HG03135 (cell line): Measurements from ENCODE around the gene USP16.
"Not testable (repeated sequence)": the region's sequence is repeated elsewhere in the genome, so short reads cannot be mapped to it uniquely, and the experiment has no call there.

Source experiments
- ATAC-seq: cut with Tn5 transposase; IDR thresholded peaks from one replicate; pipeline ENCODE4 v1.9.1; 2021; ENCODE audit warnings: mild to moderate bottlenecking, moderate library complexity; ENCODE audit not compliant: unreplicated experiment

Gene USP16

DNA sequence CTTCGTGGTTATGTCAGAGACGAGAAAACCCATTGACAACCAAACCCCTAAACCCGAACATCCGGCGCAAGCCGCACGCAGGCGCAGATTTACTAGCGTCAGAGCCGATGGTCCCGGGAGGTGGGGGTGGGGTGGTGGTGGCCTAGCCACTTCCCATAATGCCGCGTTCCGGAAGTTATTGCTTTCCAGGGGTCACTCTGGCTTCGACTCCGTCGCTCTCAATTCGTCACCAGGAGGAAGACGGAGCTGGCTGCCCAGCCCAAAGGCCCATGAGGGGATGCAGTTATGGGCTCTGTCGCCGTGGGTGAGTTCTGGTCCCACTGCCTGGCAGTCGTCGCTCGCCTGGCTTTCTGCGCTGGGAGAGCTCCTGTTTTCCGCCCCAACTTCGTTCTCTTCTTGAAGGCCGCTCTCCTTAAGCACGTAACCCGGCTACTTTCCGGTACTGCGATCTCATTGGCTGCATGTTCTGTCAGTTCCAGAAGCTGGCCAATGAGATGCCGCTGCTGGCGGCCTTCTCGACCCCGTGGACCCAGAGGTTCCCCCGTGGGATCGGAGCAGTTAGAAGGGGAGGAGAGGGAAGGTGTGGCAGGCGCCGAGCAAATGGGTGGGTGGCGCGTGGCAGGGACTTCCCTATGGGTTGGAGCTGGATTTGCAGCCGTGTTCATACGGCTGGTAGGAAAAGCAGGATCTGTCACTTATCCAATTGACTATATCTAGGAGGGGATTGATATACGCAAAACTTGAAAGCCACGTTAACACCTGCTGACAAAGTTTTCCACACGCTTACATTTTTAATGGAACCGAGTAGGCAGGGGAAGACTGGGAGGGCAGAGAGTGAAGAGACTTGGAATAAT lies at the start of gene USP16:
TSS of gene USP16 (plus strand) at position 195 of the 854 bp plus-strand sequence. CDS start 3,246 bp downstream, outside the sequence.
- peak; percentile 98 for ATAC-seq

DNA sequence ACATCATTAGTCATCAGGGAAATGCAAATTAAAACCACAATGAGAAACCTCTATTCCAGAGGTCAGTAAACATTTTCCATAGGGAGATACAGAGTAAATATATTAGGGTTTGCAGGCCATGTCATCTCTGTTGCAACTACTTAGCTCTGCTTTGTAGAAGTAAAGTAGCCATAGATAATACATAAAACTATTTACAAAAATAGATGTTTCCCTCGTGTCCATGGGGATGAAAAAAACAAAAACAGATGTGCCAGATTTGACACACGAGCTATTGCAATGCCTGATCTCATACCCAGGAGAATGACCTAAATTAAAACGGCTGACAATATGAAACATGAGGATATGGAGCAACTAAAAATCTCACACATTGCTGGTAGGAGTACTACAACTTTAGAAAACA lies 49.1 kb upstream of the USP16 start:
- no peak for ATAC-seq

DNA sequence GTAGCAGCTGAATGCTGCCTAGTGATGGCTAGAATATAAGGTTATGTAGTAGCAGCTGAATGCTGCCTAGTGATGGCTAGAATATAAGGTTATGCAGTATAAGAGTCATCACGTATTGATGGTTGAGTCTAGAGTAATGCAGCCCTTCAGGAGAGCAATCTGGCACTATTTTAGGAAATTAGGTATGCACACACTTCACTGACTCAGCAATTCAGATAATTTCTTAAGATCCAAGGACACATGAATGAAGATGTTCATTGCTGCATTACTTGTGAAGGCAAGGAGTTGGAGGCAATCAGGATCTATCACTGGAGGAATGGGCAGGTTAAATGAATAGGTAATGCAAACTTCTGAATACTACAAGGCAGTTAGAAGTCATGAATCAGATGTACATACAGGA lies 45.4 kb upstream of the USP16 start:
- no peak for ATAC-seq

DNA sequence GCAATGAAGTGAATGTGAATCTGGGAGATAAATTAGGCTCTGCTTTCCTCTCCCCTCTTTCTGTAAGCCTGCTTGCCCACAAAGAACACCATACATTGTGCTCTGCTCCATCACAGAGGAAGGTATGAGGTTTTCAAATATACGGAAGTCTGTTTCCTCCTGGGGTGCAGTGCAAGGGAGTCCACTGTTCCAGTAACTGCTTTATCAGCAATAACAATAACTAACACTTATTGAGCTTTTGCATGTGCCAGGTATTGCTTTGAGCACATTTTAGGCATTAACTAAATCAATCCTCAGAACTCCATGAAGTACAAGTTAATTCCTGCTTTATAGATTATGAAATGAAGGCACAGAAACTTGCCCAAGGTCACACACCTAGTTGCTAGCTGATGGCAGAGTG lies 41.8 kb upstream of the USP16 start:
- no peak for ATAC-seq

DNA sequence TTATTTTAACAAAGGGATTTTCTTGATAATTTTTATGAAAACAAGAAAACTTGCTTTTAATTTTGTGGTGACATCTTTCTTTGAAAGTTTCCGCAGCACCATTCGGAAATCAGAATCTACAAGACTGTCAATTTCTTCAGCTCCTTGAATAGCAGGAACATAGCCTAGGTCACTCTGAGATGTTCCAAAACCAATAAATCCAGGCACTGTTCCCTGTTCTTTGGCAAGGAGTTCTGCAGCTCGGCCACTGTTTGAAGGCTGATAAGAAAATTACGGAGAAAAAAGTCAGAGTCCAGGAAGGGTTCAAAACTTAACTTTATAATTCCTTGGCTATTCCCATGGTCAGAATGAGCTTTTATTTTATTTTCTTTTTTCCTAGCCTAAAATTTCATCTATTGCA lies 37.8 kb upstream of the USP16 start:
- ATAC-seq = no peak

DNA sequence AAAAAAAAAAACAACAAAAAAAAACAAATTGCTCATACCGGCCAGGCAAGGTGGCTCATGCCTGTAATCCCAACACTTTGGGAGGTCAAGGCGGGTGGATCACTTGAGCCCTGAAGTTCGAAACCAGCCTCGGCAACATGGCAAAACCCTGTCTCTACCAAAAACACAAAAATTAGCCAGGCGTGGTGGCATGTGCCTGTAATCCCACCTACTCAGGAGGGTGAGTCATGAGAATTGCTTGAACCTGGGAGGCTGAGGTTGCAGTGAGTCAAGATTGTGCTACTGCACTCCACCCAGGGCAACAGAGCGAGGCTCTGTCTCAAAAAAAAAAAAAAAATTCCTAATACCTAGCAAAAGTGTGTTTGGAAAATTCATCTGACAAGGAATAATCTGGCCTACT lies 36.3 kb upstream of the USP16 start:
- ATAC-seq = not testable (repeated sequence)

DNA sequence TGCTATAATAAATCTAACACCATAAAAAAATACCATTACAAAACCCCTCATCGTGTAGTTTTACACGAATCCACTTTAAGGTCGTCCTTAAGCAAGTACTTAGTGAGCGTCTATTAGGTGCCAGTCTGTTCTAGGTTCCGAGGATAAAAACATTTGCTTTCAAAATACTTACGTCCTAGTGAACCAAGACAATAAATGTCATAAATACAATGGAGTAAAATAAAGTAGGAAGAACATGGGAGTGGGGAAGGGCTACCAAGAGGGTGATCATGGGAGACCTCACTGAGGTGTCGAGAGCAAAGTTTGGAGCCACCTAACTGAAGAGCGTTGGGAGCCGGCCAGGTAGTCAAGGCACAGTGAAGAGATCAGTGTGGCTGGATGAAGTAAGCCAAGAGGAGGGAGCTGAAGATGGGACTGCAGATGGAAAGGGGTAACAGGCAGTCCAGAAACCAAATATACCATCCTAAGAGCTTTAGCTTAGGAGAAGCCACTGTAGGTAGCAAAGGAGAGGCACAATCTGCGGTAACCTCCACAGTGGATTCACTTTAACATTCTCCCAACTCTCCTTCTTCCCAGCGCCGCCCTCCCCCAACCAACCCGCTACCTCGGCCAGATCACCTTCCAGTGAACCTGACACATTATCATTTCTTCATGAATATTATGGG lies 32.5 kb upstream of the USP16 start:
- no peak for ATAC-seq

DNA sequence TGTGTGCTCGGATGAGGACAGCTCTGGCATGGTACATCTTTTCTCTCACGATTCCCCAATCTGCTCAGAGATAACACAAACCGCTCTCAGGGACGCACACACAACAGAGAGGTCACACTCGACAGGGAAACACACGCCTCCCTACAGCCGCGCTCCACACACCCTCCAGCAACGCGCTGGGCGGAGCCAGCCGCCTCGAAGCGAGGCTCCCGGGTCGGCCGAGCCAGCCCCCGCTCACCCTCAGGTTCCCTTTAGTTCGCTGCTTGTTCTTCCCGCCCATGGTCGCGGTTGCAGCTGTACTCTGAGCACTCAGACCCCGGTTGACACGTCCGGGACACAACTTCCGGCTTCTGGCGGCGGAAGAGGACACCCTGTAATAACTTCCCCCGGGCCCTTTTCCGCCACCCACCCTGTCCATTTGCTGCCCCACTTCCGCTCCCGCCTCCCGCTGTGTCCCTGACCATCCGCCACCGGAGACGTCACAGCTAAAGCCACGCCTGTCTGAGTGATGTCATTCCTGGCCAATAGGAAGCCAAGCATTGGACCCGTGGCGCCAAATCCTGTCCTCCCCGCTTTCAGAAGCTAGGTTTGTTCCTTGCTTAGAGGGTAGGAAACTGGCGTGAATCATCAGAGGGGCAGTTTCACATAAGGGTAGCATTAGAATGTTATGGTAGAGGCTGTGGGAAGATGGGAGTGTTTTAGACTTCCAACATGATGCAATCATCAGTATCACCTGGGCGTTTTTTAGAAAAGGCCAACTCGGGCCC lies 31.8 kb upstream of the USP16 start, which contains the start of gene LTN1:
TSS of gene LTN1 (minus strand) at position 352 of the 767 bp plus-strand sequence. CDS start at position 280, 72 bp downstream.
- ATAC-seq = peak; percentile 98

DNA sequence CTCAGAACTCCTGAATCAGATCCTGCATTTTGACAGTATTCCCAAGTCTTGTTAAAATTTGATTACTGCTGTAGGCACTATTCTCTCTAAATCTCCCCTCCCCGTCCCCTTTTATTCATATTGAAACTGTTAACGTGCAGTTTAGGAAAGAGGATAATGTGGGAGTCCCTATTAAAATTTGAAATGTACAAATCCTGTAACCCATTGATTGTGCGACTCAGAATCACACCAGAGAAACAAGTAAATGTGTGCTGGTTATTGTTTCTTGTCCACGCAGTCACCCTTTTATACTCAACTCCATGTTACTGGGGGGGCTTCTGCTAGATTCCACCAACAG lies 31.2 kb upstream of the USP16 start:
- ATAC-seq = no peak

DNA sequence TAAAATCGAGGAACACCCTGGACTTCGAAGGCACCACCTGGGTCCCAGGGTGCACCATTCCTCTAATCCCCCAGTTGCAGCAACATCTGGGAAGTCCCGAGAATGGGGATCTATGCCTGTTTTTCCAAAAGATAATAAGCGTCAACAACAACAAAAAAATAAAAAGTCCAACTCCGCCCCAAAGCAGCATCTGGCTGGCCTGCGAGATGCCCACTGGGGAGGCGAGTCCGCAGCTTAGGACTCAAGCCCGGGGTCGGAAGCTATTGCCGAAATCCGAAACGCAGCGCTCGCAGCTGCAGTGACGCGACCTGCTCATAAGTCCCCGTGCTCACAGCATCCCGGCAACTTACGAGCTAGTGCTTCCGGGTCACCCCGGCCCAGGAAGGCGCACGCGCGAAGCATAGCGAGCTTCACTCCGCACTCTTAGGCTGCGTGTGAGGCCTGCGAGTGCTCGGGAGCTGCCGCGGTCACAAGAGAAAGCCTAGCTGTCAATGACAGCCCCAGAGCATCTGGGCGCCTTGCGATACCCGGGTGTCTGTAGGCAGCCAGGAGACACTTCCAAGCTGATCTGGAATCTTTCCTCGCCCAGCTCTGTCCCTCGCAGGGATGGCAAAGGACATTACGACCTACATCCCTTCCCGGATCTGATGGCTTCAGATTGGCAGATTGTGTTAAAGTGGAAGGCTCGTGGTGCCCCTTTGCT lies 21.9 kb upstream of the USP16 start:
- peak; percentile 99 for ATAC-seq

DNA sequence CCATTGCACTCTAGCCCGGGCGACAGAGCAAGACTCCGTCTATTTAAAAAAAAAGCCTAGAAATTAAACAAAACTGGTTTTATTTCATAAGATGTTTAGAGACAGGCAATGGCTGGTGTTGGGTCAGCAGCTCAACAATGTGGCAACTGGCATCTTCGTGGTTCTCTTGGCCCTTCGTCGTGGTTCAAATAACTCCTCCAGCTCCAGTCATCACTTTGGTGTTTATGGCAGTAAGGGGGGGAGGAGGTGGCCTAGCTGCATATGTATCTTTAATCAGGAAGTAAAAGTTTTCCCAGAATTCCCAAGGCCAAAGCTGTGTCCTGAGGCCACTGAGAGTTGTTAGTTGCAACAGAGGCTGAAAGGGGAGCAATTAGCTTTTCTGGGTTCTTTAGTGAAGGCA lies 18.8 kb upstream of the USP16 start:
- ATAC-seq = no peak

DNA sequence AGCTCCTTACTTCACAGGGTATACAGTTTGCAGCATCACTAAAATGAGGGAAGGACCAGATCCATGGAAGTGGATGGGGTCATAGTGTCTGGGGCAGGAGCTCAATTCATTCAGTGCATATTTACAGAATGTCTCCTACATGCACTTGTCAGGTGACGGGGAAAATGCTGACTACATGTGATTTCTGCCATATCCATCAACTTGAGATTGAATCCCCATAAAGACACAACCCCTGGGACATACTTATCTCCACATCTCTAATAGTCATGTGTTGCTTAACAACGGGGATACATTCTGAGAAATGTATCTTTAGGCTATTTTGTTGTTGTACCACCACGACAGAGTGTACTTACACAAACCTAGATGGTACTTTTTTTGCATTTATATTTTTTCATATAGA lies 17.3 kb upstream of the USP16 start:
- no peak for ATAC-seq

DNA sequence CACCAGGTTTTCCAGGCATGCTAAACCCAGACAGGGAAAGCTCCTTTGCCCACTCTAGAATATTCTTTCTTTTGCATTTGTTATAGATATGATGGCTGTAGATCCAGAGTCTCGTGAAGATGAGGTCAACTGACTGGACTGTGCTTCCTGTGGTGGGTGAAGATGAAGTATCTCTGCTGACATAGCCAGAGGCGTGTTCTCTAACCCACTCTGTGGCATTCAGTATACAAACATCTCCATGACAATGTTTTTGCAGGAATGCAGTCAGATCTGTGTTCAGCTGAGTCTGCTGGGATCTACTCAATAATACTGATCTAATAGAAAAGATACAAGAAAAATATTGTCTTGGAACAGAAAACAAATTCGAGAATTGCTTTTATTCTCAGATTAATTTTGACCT lies 16.7 kb upstream of the USP16 start:
- no peak for ATAC-seq

DNA sequence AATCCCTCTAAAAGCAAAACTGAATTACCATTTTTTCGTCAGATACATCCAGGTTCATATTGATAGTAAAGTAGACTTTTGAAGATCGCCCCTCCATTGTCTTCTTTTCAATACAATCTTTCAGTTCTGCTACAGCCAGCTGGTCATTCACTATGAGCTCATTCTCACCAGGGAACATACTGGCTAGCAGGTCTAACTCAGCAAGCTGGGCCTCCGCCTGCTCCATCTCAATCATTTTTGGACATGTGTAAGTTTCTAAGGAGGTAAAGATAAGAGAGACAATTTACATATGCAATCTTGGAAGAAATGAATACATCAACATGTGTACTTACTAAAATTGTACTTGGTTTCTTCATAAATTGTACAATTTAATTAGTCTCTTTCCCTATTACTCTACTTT lies 16.1 kb upstream of the USP16 start:
- ATAC-seq = no peak

DNA sequence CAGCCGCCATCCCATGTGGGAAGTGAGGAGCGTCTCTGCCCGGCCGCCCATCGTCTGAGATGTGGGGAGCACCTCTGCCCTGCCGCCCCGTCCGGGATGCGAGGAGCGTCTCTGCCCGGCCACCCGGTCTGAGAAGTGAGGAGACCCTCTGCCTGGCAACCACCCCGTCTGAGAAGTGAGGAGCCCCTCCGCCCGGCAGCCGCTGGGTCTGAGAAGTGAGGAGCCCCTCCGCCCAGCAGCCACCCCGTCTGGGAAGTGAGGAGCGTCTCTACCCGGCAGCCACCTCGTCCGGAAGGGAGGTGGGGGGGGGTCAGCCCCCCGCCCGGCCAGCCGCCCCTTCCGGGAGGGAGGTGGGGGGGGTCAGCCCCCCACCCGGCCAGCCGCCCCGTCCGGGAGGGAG lies 13.2 kb upstream of the USP16 start:
- not testable (repeated sequence) for ATAC-seq

DNA sequence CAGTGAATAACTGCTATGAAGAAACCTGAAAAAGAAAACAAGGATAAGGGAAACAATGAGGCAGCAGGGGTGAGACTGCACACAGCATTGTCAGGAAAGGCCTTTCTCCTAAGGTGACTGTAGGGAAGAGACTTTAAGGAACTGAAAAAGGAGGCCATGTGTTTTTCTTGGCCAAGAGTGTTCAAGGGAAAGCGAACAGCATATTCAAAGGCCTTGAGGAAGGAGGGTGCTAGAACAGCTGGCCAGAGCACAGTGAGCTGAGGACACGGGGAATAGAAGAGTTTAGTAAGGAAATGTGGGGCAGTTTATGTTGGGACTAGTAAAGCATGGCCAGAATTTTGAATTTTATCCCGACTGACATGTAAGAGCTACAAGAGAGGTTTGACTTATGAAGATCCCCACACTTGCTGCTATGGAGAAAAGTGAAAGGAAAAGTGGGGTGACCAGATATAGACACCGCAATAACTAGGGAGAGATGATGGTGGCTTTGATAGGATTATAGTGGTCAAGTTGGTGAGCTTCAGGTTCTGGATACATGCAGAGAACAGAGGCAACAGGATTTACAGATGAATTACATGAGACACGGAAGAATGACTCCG lies 6.7 kb upstream of the USP16 start:
- ATAC-seq = no peak

DNA sequence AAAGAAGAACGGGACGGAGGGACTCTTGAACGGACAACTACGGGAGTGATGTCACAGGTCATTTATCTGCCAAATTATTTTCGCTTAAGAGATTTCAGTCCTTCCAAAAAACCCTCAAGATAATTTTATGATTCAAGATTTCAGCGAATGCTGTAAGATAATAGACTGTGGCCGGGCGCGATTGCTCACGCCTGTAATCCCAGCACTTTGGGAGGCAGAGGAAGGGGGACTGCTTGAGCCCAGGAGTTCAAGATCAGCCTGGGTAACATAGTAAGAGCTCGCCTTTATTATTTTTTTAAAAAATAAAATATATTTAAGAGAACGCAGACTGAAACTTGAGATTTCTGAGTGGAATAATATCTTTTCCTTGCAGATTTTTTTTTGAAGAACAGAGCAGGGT lies 5.9 kb upstream of the USP16 start:
- ATAC-seq = peak; percentile 7

DNA sequence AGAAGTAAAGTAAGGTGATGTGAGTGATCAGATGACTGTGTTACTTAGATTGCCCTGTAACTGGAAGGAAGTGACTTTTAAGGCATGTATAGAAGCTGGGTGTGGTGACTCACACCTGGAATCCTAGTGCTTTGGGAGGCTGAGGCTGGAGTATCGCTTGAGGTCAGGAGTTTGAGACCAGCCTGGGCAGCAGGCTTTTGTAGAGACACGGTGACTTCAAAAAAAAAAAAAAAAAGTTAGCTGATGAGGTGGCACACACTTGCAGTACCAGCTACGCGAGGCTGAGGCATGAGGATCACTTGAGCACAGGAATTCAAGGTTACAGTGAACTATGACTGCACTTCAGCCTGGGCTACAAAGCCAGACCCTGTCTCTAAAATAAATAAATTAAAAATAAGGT lies 2.3 kb upstream of the USP16 start:
- no peak for ATAC-seq

DNA sequence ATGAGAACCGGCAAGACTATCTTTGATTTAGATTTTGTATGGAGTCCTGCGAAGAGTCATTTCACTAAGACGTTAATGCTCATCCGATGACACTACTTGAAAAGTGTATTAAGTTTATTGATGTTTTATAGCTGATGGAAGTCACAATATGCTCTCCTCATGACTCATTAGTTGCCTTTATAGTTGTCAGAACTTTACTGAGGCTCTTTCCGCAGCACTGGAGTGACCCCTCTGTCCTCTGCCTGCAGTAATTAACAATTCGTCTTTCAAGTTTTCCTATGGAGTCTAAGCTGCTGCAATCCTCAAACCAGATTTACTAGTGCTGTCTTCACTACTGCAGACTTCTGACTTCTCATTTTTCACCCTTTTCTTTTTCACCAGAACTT lies 853 bp downstream of the USP16 start:
- ATAC-seq = no peak

DNA sequence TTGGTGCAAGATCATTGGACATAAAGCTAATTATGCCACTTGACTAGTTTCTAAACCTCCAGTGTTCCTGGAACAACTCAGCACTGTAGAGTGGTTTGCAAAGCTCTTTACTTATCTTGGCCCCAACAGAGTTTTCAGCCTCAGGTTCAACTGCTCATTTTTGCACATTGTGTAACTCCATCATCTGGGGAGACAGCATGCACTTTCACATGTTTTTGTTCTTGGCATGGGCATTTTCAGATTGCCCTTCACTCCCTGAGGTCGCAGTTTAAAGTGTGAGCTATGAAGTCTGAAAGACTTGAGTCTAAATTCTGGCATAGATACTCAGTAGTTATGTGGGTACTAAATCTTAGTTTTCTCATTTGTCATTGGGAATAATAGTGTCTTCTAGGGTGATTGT lies 5.1 kb downstream of the USP16 start:
- ATAC-seq = no peak

DNA sequence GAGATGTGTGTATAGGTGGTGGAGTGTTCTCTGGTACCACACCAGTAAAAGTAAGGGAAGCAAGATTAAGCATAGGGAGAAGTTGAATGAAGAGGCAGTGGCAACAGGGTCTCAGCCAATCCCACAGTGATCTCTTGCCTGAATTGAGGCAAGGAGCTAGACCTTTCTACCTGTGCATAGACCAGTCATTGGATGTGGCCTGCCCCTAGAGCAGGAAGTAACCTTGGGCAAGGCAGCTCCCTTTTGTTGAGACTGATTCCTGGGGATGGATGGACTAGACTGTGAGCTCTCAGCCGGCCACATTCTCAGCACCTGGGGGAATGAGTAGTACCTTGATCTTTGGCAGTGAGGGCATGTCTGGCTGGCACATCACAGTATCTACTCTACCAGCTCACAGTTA lies 6.4 kb downstream of the USP16 start:
- ATAC-seq = no peak
